Measurements from ENCODE around the gene EMX1.
A peak's percentile ranks its signal among the peaks of the same experiment; 100 is the strongest.

DNA sequence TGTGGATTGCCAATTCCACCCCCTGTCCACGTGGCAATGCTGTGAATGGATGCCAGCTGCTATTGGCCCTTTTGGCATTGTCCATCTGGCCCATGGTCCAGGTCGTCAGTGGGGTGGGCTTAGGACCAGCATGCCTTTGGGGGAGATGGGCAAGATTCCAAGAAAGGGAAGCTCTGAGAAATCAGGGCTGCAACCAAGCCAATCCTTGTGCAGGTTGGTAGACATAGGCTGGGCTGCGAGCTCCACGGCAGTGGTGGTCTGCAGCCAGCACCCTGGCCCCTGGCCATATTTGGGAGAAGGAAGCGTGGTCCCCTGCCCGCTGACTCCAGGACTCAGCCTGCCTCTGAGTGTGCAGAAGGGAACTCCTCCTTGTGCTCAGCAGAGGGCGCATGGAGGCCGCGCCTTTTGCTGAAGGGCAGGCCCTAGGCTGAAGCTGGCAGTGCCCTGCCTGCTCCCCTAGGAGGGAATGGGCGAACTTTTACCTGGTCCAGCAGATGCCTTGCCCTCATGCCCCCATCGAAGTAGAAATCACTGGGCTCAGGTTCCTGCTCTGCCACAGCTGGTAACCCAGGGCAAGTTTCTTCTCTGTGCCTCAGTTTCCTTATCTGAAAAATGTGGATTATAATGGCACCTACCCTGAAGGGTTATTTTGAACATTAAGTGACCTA, 24.7 kb upstream of the EMX1 start:
- TF ChIP-seq, protein P1, sequence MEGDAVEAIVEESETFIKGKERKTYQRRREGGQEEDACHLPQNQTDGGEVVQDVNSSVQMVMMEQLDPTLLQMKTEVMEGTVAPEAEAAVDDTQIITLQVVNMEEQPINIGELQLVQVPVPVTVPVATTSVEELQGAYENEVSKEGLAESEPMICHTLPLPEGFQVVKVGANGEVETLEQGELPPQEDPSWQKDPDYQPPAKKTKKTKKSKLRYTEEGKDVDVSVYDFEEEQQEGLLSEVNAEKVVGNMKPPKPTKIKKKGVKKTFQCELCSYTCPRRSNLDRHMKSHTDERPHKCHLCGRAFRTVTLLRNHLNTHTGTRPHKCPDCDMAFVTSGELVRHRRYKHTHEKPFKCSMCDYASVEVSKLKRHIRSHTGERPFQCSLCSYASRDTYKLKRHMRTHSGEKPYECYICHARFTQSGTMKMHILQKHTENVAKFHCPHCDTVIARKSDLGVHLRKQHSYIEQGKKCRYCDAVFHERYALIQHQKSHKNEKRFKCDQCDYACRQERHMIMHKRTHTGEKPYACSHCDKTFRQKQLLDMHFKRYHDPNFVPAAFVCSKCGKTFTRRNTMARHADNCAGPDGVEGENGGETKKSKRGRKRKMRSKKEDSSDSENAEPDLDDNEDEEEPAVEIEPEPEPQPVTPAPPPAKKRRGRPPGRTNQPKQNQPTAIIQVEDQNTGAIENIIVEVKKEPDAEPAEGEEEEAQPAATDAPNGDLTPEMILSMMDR (IDR thresholded peaks at IDR 0.05) = peak; percentile 59 to 67 (median 62)
- TF ChIP-seq POLR2A (IDR thresholded peaks at IDR 0.05) = no peak
